ENCODE measurements around the gene EVI5. TPM values are rescaled to one million over a fixed set of nuclear protein-coding genes. Genes with fewer than 3 reads are reported as not detected.
"Not testable (repeated sequence)": the region's sequence is repeated elsewhere in the genome, so short reads cannot be mapped to it uniquely, and the experiment has no call there.

EVI5 gene
- total and polyA plus RNA-seq, 11 donors, result 3.5 to 34.6 (median 23.5) TPM

- Histone ChIP-seq H3K9me3 (no peaks in the 10 kb centered on the region), H3K4me1 (peaks cover 0 to 16% (median 0%) of the 10 kb centered on the region in 12 donors), H3K36me3 (peaks cover 0 to 15% (median 0%) of the 10 kb centered on the region in 9 donors), H3K27me3 (no peaks in the 10 kb centered on the region), H3K4me3 (no peak overlapping the region), H3K27ac (no peak overlapping the region)
- TF ChIP-seq CTCF (IDR thresholded peaks at IDR 0.05) (no peak), POLR2A (IDR thresholded peaks at IDR 0.05) (no peak)
- ATAC-seq (no peak), DNase-seq (no peak)
- intact Hi-C loops (cut with DNase I), result no loop called here
- 96 to 99% (median 97%) methylated on average over 2 of the region's 2 CpGs for WGBS, 4 donors
These were observed 197.5 kb downstream of the EVI5 start for GRCh38 chr1:92587445-92587844.

GRCh38 chr1:92585831-92586230 is 199.1 kb downstream of the EVI5 start:
- DNase-seq (no peak), ATAC-seq (no peak)
- Histone ChIP-seq H3K9me3 (no peaks in the 10 kb centered on the region), H3K27ac (no peak overlapping the region), H3K4me1 (peaks cover 0 to 16% (median 0%) of the 10 kb centered on the region in 12 donors), H3K4me3 (no peak overlapping the region), H3K36me3 (peaks cover 0 to 19% (median 0%) of the 10 kb centered on the region in 9 donors), H3K27me3 (no peaks in the 10 kb centered on the region)
- intact Hi-C loops (cut with DNase I), result no loop called here
- TF ChIP-seq CTCF (IDR thresholded peaks at IDR 0.05), result no peak
- no peak for TF ChIP-seq POLR2A (IDR thresholded peaks at IDR 0.05)

GRCh38 chr1:92584810-92585209 is 200.1 kb downstream of the EVI5 start:
- DNase-seq; intact Hi-C loops (cut with DNase I); H3K27me3 ChIP-seq; ATAC-seq; H3K4me3 ChIP-seq; H3K9me3 ChIP-seq: not testable (repeated sequence)
- WGBS, 4 donors, result 93 to 96% (median 95%) methylated on average over 5 of the region's 5 CpGs
- peaks cover 0 to 16% (median 0%) of the 10 kb centered on the region in 12 donors for H3K4me1 ChIP-seq
- H3K36me3 ChIP-seq, result peaks cover 0 to 17% (median 0%) of the 10 kb centered on the region in 9 donors
- H3K27ac ChIP-seq, result peak overlapping the region in 1 of 12 donors; percentile 64

GRCh38 chr1:92583821-92584760 is 200.8 kb downstream of the EVI5 start:
- TF ChIP-seq CTCF (IDR thresholded peaks at IDR 0.05) (peak in 1 of 12 donors; percentile 5), POLR2A (IDR thresholded peaks at IDR 0.05) (no peak)
- no peak for DNase-seq
- Histone ChIP-seq H3K9me3 (no peaks in the 10 kb centered on the region), H3K4me1 (peaks cover 0 to 16% (median 0%) of the 10 kb centered on the region in 12 donors), H3K27ac (peak overlapping the region in 1 of 12 donors; percentile 64), H3K27me3 (no peaks in the 10 kb centered on the region), H3K4me3 (peak overlapping the region in 1 of 12 donors; percentile 23), H3K36me3 (peaks cover 0 to 17% (median 0%) of the 10 kb centered on the region in 9 donors)
- WGBS, 4 donors, result 87 to 92% (median 89%) methylated on average over 7 of the region's 7 CpGs
- intact Hi-C loops (cut with DNase I), result no loop called here
- no peak for ATAC-seq
